ENCODE results near the gene TMEM134. TPM values are rescaled to one million over a fixed set of nuclear protein-coding genes. Genes with fewer than 3 reads are reported as not detected.
A peak's percentile ranks its signal among the peaks of the same experiment; 100 is the strongest.

The TMEM134 gene
- total and polyA plus RNA-seq, 9 of the 15 experiments (the other 6 are each of a cell fraction or from before 2014, with no cell fraction given): 0.63 to 48.4 (median 10.7) TPM

GRCh38 chr11:67428052-67429001 lies 40.7 kb downstream of the TMEM134 start, which contains the start of gene RPS6KB2 (continued):
- TF ChIP-seq, protein P1, sequence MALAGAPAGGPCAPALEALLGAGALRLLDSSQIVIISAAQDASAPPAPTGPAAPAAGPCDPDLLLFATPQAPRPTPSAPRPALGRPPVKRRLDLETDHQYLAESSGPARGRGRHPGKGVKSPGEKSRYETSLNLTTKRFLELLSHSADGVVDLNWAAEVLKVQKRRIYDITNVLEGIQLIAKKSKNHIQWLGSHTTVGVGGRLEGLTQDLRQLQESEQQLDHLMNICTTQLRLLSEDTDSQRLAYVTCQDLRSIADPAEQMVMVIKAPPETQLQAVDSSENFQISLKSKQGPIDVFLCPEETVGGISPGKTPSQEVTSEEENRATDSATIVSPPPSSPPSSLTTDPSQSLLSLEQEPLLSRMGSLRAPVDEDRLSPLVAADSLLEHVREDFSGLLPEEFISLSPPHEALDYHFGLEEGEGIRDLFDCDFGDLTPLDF (CRISPR knock-in tag; IDR thresholded peaks at IDR 0.05): no peak
- TF ChIP-seq HNRNPH1 (optimal IDR thresholded peaks at IDR 0.05; ENCODE audit: low read depth, low read length) (no peak), CC2D1A (IDR thresholded peaks at IDR 0.05) (no peak), KDM5B (IDR thresholded peaks at IDR 0.05; ENCODE audit: insufficient replicate concordance, low read depth, low read length) (peak; percentile 95), GABPB2 (CRISPR knock-in tag; conservative IDR thresholded peaks at IDR 0.05) (no peak), RCOR1 (IDR thresholded peaks at IDR 0.05; ENCODE audit: borderline replicate concordance in 1 of 2, low read depth in 2 of 2, low read length in 2 of 2) (no peak; a peak in 1 of 4 replicates), HNRNPLL (IDR thresholded peaks at IDR 0.05; ENCODE audit: low read depth, low read length, poor library complexity, severe bottlenecking) (peak; percentile 78), PRMT5 (CRISPR knock-in tag; IDR thresholded peaks at IDR 0.05) (no peak), KDM1A (IDR thresholded peaks at IDR 0.05) (no peak), GTF2F1 (IDR thresholded peaks at IDR 0.05; ENCODE audit: low read depth, low read length) (no peak), TAF15 (IDR thresholded peaks at IDR 0.05; ENCODE audit: low read depth, low read length) (no peak), FOS (IDR thresholded peaks at IDR 0.05; ENCODE audit: extremely low read depth, insufficient read length) (no peak), HIVEP1 (CRISPR knock-in tag; IDR thresholded peaks at IDR 0.05) (no peak), STAG1 (CRISPR knock-in tag; IDR thresholded peaks at IDR 0.05; ENCODE audit: borderline replicate concordance) (no peak), RUNX1 (IDR thresholded peaks at IDR 0.05; ENCODE audit: low read depth) (no peak; the same call in 1 of the 2 replicates), TCF3 (CRISPR knock-in tag; IDR thresholded peaks at IDR 0.05) (no peak; the same call in 1 of the 2 replicates), ZNF316 (IDR thresholded peaks at IDR 0.05) (no peak), ARHGAP35 (IDR thresholded peaks at IDR 0.05; ENCODE audit: partially characterized antibody) (no peak), MECOM (CRISPR knock-in tag; IDR thresholded peaks at IDR 0.05) (no peak), WHSC1 (IDR thresholded peaks at IDR 0.05; ENCODE audit: low read length) (no peak), FOSL1 (tag; conservative IDR thresholded peaks at IDR 0.05) (no peak), SLC30A9 (CRISPR knock-in tag; IDR thresholded peaks at IDR 0.05) (no peak), E2F3 (CRISPR knock-in tag; IDR thresholded peaks at IDR 0.05) (no peak), GTF2E2 (tag; IDR thresholded peaks at IDR 0.05) (peak; percentile 47; the same call in 1 of the 2 replicates), SMARCB1 (IDR thresholded peaks at IDR 0.05; ENCODE audit: insufficient read length, low read depth) (no peak), TEAD2 (tag; IDR thresholded peaks at IDR 0.05) (no peak), ZNF23 (CRISPR knock-in tag; IDR thresholded peaks at IDR 0.05) (no peak)
- TF ChIP-seq, protein P2, sequence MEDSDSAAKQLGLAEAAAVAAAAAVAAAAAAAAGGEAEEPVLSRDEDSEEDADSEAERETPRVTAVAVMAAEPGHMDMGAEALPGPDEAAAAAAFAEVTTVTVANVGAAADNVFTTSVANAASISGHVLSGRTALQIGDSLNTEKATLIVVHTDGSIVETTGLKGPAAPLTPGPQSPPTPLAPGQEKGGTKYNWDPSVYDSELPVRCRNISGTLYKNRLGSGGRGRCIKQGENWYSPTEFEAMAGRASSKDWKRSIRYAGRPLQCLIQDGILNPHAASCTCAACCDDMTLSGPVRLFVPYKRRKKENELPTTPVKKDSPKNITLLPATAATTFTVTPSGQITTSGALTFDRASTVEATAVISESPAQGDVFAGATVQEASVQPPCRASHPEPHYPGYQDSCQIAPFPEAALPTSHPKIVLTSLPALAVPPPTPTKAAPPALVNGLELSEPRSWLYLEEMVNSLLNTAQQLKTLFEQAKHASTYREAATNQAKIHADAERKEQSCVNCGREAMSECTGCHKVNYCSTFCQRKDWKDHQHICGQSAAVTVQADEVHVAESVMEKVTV (CRISPR knock-in tag; IDR thresholded peaks at IDR 0.05): no peak

Data from K562 (cell line).